Mammary epithelial cell (primary cell): ENCODE results near the gene RIPPLY3.

Source experiments
- CTCF ChIP-seq, 2 donors: IDR thresholded peaks in 1 of 2; conservative IDR thresholded peaks in 1 of 2; 2 replicates each; pipeline ENCODE4 v1.5.1; 2011 to 2012; ENCODE audit warnings: inconsistent platforms in 2 of 2, low read length in 2 of 2, mild to moderate bottlenecking in 2 of 2, control low read depth in 1 of 2, low read depth in 1 of 2; ENCODE audit not compliant: insufficient read depth in 1 of 2; ENCODE audit errors: extremely low read depth in 1 of 2
- EZH2 ChIP-seq: IDR thresholded peaks from 2 replicates; pipeline ENCODE4 v1.6.1; 2012; ENCODE audit warnings: low read length, inconsistent platforms, borderline replicate concordance

GRCh38 chr21:36990508-36991205, 15.8 kb upstream of the RIPPLY3 start:
- TF ChIP-seq CTCF (conservative IDR thresholded peaks at IDR 0.05 in 1 of 2, IDR thresholded peaks at IDR 0.05 in 1 of 2; ENCODE audit: extremely low read depth in 1 of 2, insufficient read depth in 1 of 2, low read depth in 1 of 2, low read length in 2 of 2) (no peak), EZH2 (no peak)
